HepG2 (cell line): Measurements from ENCODE around the gene SBNO2. TPM values are rescaled to one million over a fixed set of nuclear protein-coding genes. Genes with fewer than 3 reads are reported as not detected.

Source experiments
- ARID5B ChIP-seq: IDR thresholded peaks from 2 replicates; pipeline ENCODE4 v1.4.0; 2020; ENCODE audit warnings: mild to moderate bottlenecking, missing genetic modification reagents
- CC2D1A ChIP-seq: sonication (generic); formaldehyde crosslinking; IDR thresholded peaks from 2 replicates; pipeline ENCODE4 v1.8.1; 2023; ENCODE audit warnings: mild to moderate bottlenecking, missing genetic modification reagents
- DDIT3 ChIP-seq: sonication (generic); formaldehyde crosslinking; IDR thresholded peaks from 2 replicates; pipeline ENCODE4 v1.4.0; 2020; ENCODE audit warnings: mild to moderate bottlenecking, missing genetic modification reagents
- IRF2 ChIP-seq: IDR thresholded peaks from 2 replicates; pipeline ENCODE4 v1.6.1; 2018; ENCODE audit warnings: missing genetic modification reagents, missing compliant biosample characterization
- MNT ChIP-seq: fragments of 450-650 bp; IDR thresholded peaks from 2 replicates; pipeline ENCODE4 v1.6.1; 2016
- NONO ChIP-seq, 2 experiments: fragments of 450-650 bp in 1 of 2; sonication (generic) in 1 of 2; formaldehyde crosslinking in 1 of 2; IDR thresholded peaks in 1 of 2; conservative IDR thresholded peaks in 1 of 2; 2 replicates each; pipeline versions ENCODE4 v1.6.1 to v1.8.0; 2017 to 2022; ENCODE audit warnings: mild to moderate bottlenecking in 1 of 2, missing genetic modification reagents in 1 of 2, moderate library complexity in 1 of 2
- SATB2 ChIP-seq: sonication (generic); formaldehyde crosslinking; IDR thresholded peaks from 2 replicates; pipeline ENCODE4 v1.5.0; 2020; ENCODE audit warnings: missing genetic modification reagents
- SIX4 ChIP-seq: sonication (generic); formaldehyde crosslinking; IDR thresholded peaks from 2 replicates; pipeline ENCODE4 v1.4.0; 2020; ENCODE audit warnings: missing genetic modification reagents
- ZNF225 ChIP-seq: sonication (generic); formaldehyde crosslinking; IDR thresholded peaks from 2 replicates; pipeline ENCODE4 v1.4.0; 2020; ENCODE audit warnings: mild to moderate bottlenecking, missing genetic modification reagents
- ZNF251 ChIP-seq: sonication (generic); formaldehyde crosslinking; IDR thresholded peaks from 2 replicates; pipeline ENCODE4 v1.9.0; 2021; ENCODE audit warnings: mild to moderate bottlenecking, missing genetic modification reagents
- ZNF580 ChIP-seq: IDR thresholded peaks from 2 replicates; pipeline ENCODE4 v1.6.1; 2016; ENCODE audit warnings: low read depth, borderline replicate concordance
- ZNF777 ChIP-seq: sonication (generic); formaldehyde crosslinking; IDR thresholded peaks from 2 replicates; pipeline ENCODE4 v1.4.0; 2020; ENCODE audit warnings: missing genetic modification reagents
- ZSCAN25 ChIP-seq: sonication (generic); formaldehyde crosslinking; IDR thresholded peaks from 2 replicates; pipeline ENCODE4 v1.8.0; 2022; ENCODE audit warnings: mild to moderate bottlenecking, missing genetic modification reagents
- ZSCAN29 ChIP-seq: sonication (generic); formaldehyde crosslinking; conservative IDR thresholded peaks from 2 replicates; pipeline ENCODE4 v1.4.0; 2020; ENCODE audit warnings: mild to moderate bottlenecking, missing genetic modification reagents
- polyA plus RNA-seq, 8 experiments: library from polyadenylated mRNA; depleted of rRNA in 3 of 8; stranded (reverse) in 7 of 8; unstranded in 1 of 8; fragments of >200 nt; fragmentation: Illumina TruSeq in 4 of 8; extraction: Trizol in 4 of 8; gene quantifications; 2 replicates each; pipeline versions ENCODE4 v1.2.1 to v1.2.3, GENCODE V29; 2011 to 2016; ENCODE audit warnings: low read depth in 4 of 8, missing spikeins in 1 of 8, mixed read lengths in 1 of 8; ENCODE audit not compliant: insufficient read depth in 1 of 8
- total RNA-seq, 5 experiments: library from RNA; depleted of rRNA; stranded (reverse); fragments of >200 nt; fragmentation: Illumina TruSeq; extraction: Trizol; gene quantifications; 2 replicates each; pipeline ENCODE4 v1.2.3, GENCODE V29; 2016; ENCODE audit warnings: low read depth in 1 of 5
- TF ChIP-seq, protein P1 (sequence below): sonication (generic); formaldehyde crosslinking; IDR thresholded peaks from 2 replicates; pipeline ENCODE4 v1.5.0; 2020; ENCODE audit warnings: mild to moderate bottlenecking, missing genetic modification reagents, borderline replicate concordance
- TF ChIP-seq, protein P2 (sequence below): sonication (generic); formaldehyde crosslinking; IDR thresholded peaks from 2 replicates; pipeline ENCODE4 v1.4.0; 2020; ENCODE audit warnings: mild to moderate bottlenecking, low read depth, missing genetic modification reagents

The SBNO2 gene
- total and polyA plus RNA-seq, 2 of the 13 experiments (the other 11 are each of a cell fraction or from before 2014, with no cell fraction given), result 8.6 to 10.4 TPM

DNA sequence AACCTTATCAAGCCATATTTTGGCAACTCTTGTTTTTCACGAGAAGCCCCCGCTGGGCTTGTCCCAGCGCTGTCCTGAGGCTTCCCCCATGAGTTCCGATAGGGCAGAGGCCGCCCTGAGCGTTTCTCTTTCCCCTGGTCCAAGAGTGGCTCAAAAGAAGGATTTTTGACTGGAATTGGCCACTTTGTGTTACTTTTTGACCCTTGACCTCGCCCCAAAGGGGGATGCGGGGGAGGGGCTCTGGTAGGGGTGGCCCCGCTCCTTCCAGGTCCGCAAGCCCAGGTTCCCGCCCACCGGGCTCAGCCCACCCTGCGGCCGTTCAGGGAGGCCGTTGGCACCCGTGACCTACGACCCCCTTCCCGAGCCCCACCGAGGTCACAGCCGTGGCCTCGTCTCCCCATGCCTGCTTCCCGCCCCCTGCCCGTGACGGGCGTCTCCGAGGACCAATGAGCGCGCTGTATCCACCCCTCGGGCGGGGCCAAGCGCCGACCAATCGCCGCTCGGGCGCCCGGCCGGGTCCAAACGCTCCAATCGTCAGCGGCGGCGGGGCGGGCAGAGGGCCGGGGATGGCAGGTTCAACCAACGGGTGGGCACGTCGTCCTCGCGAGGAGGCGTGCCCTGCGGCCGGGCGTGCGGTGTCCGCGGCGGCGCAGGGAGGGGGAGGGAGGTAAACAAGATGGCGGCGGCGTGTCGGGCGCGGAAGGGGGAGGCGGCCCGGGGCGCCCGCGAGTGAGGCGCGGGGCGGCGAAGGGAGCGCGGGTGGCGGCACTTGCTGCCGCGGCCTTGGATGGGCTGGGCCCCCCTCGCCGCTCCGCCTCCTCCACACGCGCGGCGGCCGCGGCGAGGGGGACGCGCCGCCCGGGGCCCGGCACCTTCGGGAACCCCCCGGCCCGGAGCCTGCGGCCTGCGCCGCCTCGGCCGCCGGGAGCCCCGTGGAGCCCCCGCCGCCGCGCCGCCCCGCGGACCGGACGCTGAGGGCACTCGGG is 31.3 kb upstream of the SBNO2 start, which contains the start of gene STK11 (continued):
- TF ChIP-seq, protein P1, sequence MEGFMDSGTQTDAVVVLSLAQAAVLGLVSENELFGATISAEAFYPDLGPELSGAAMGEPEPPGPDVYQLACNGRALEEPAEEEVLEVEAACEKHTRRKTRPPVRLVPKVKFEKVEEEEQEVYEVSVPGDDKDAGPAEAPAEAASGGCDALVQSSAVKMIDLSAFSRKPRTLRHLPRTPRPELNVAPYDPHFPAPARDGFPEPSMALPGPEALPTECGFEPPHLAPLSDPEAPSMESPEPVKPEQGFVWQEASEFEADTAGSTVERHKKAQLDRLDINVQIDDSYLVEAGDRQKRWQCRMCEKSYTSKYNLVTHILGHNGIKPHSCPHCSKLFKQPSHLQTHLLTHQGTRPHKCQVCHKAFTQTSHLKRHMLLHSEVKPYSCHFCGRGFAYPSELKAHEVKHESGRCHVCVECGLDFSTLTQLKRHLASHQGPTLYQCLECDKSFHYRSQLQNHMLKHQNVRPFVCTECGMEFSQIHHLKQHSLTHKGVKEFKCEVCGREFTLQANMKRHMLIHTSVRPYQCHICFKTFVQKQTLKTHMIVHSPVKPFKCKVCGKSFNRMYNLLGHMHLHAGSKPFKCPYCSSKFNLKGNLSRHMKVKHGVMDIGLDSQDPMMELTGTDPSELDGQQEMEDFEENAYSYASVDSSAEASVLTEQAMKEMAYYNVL, result peak; percentile 43; the same call in 1 of the 2 replicates
- no peak for TF ChIP-seq ZNF580 (CRISPR knock-in tag)
- TF ChIP-seq ARID5B (CRISPR knock-in tag), result peak; percentile 34
- TF ChIP-seq ZSCAN29, result no peak
- no peak for TF ChIP-seq ZNF225
- TF ChIP-seq IRF2 (CRISPR knock-in tag), result peak; percentile 55; the same call in 1 of the 2 replicates
- TF ChIP-seq MNT, result peak; percentile 60; the same call in 1 of the 2 replicates
- no peak for TF ChIP-seq NONO (IDR thresholded peaks at IDR 0.05)
- peak; percentile 34; the same call in 1 of the 2 replicates for TF ChIP-seq NONO (CRISPR knock-in tag; conservative IDR thresholded peaks at IDR 0.05)
- no peak for TF ChIP-seq DDIT3
- no peak for TF ChIP-seq SATB2 (CRISPR knock-in tag)
- TF ChIP-seq SIX4 (CRISPR knock-in tag), result no peak
- TF ChIP-seq ZNF251 (CRISPR knock-in tag), result no peak
- TF ChIP-seq CC2D1A (CRISPR knock-in tag), result no peak
- TF ChIP-seq ZNF777 (CRISPR knock-in tag), result 0 out of 2 replicates have a peak, but pooled peaks have one; percentile 41
- peak; percentile 79 for TF ChIP-seq ZSCAN25 (CRISPR knock-in tag)
- TF ChIP-seq, protein P2, sequence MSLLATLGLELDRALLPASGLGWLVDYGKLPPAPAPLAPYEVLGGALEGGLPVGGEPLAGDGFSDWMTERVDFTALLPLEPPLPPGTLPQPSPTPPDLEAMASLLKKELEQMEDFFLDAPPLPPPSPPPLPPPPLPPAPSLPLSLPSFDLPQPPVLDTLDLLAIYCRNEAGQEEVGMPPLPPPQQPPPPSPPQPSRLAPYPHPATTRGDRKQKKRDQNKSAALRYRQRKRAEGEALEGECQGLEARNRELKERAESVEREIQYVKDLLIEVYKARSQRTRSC (CRISPR knock-in tag), result no peak
